NT2/D1 (cell line): ENCODE measurements around the gene CINP.

Experiments used
- SUZ12 ChIP-seq: IDR thresholded peaks from 2 replicates; pipeline ENCODE4 v1.6.1; 2011; ENCODE audit not compliant: insufficient read length, insufficient read depth; ENCODE audit errors: extremely low read depth
- YY1 ChIP-seq: IDR thresholded peaks from 2 replicates; pipeline ENCODE4 v1.6.1; 2011; ENCODE audit not compliant: insufficient read length, insufficient read depth
- ZNF274 ChIP-seq: IDR thresholded peaks from 2 replicates; pipeline ENCODE4 v1.6.1; 2011; ENCODE audit warnings: mild to moderate bottlenecking, low read depth, low read length

- TF ChIP-seq YY1 (peak; percentile 57), ZNF274 (no peak), SUZ12 (no peak)
These were observed 45.0 kb downstream of the CINP start for GRCh38 chr14:102317564-102318248.
